SH-SY5Y (cell line): ENCODE measurements around the gene SHB.

Experiments used
- GATA2 ChIP-seq: IDR thresholded peaks from 2 replicates; pipeline ENCODE4 v1.6.1; 2011; ENCODE audit warnings: mild to moderate bottlenecking, low read depth, low read length
- GATA3 ChIP-seq: IDR thresholded peaks from 2 replicates; pipeline ENCODE4 v1.6.1; 2011; ENCODE audit warnings: low read depth, mild to moderate bottlenecking, low read length, moderate library complexity

GRCh38 chr9:37967761-37968080 lies 101.3 kb downstream of the SHB start:
- no peak for TF ChIP-seq GATA2
- TF ChIP-seq GATA3, result no peak
